Measurements from ENCODE around the gene GNAT1.

GNAT1 gene

DNA sequence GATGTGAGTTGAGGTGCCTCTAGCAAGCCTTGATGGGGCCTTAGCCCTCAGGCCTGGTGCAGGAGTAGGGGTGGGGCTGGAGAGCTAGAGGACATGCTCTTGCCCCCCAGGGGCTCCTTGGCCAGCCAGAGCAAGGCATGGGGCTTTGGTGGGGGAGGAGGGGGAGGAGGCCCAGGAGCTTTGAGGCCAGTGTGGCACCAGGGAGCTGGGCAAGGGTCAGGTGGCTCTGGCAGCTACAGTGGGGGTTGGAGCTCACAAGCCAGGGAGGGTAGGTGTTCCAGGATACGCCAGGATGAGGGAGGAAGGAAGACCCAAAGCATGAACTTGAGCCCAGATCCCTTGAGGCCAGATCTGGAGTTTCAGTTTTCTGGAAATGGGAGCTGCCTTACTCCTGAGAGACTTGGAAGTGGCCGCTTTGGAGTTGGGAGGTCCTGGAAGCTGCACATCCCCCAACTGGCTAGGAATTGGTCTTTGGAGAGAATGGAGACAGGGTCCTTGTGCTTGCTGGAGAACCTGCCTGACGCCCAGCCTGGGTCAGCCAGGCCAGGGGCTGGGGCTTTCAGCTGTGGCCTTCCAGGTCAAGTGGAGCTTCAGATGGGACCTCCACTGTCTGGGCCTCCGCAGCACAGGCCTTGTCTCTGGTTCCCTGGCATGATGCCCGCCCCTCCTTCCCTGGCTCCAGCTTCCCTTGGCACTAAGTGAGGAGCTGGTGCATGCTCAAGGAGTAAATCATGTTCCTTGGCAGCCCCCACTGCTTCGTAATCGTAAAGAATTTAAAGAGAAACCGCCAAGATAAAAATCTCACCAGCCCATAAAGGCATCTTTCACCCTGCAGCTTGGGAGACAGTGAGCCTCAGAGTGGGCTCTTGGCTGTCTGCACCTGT, 27.6 kb upstream of the GNAT1 start:
- DNase-seq (ENCODE audit: low read depth): no peak

DNA sequence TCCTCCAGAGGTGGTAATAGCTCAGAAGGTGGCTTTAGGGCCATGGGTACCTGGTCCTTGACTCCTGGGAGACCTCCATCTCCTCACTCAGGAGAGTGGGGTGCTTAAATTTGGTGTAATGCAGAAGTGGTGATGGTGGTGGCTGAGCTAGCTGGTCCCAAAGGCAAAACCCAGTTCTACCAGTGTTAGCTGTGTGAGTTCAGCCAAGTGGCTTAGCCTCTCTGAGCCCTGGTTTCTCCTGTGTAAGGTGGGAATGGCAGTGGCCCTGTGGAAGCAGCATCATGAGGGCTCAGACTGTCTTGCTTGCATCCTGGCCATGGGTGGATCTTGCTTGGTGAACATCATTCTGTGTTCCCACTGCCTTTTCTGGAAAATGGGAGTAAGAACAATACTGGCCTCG, 26.9 kb upstream of the GNAT1 start:
- DNase-seq (ENCODE audit: low read depth): no peak

DNA sequence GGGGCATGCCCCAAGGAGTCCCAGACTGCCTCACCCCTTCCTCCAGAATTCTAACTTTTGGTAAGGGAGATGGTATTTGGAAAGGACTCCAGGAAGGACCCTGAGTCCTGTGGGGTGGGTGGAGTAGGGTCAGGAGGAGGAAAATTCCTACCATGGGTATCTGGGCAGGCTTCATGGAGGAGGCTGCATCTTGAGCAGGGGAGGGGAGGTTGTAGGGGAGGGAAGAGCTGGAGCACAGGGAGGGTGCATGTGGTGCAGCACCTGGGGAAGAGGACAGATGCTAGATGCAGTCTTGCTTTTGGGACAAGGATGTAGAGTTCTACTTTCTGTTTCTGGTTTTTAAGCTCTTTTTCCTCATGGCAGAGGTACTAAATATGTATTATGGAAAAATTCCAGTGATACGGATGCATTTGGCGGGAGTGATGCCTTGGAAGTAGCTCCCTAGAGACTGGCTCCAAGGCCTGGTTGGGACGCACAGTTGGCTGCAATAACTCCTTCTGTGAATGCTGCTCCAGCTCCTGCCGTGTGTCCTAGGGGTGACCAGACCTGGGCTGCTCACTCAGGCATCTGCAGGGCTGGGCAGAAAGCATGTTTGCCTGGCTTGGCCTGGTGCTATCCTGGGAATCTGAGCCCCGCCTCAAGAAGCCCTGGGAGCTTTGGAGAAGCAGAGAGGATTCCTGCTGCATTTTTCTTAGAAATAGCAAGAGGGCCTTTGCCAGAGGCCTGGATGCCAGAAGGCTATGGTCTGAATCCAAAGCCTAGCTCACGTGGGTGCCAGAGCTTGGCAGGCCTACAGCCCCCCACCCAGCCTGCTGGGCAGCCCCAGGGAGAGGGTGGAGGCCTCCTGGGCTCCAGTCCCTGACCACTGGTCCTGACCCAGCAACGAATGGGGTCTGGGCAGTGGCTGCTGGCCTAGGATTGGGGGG, 26.2 kb upstream of the GNAT1 start:
- no peak for DNase-seq (ENCODE audit: low read depth)

DNA sequence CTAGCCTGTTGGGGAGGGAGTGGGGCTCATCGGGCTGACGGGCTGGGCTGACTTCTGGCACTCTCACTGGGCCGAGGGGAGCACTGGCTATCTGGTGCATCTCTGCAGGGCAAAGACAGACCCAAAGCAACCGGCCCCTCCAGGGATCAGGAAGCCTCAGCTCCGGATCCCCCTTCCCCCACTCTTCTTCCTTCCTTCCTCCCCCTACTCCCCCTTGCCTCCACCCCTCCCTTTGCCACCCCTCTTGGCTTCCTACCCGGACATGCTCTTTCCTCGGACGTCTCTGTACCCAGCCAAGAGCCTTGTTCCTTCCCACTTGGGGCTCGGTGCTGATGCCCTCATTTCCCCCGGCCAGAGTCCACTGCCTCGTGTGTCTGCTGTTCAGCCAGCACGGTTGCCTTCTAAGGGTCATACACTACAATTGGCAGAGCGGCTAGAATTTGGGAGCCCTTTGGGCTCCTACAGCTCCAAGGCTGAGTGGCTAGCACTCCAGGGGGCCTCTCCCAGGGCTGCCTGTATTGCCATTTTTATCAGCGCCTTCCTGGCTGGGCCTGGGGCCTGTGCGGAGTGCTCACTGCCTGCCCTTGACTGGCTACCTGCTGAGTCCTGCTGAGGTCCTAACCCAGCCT, 25.4 kb upstream of the GNAT1 start:
- no peak for DNase-seq (ENCODE audit: low read depth)

DNA sequence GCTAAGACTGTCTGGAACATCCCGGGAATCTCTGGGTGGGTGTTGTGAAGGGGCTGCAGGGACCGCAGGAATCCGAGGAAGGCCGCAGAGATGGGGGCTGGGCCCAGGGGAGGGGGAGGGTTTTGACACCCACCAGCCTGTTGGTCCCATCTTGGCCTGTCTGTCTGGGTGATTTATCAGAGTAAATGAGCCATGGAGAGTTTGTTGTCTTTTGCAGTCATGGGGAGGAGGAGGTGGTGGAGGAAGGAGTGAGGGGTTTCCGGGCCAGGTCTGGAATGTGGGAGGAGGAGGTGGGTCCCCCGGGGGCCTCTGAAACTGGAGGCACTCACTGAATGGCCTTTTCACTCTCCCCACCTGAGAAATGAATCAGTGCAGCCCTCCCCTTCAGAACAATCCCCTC, 24.8 kb upstream of the GNAT1 start:
- no peak for DNase-seq (ENCODE audit: low read depth)

DNA sequence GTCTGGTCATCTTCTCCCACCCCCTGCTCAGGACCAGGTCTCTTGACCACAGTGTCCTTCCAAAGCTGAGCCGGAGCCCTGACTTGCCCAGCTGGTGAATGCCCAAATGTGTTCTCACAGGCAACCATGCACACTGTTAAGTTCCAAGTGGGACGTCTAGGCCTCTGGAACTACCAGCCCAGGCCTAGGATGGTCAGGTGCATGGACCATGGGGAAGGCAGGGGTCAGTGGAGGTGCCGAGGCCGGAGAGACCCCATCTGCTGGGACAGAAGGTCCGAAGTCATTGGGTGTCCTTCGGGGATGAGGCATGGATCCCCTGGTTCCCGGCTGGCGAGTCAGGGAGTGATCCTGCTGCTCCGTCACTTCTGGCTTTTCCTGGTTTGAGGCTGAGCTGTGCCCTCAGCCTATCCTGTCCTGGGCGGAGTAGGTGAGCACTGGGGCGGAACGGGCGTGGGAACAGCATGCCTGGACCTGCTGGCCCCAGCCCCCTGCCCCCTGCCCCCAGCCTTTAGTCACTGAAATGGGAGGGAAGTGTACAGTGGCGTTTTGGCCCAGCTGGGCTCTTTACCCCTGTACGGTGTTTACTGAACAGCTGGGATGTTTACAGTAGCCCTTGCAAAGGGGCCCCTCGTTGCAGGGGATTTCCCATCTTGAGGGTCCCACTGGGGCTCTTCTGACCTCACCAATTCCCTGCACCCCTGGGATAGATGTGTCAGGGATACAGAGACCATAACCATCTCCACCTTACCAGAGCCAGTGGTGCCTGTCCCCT, 24.2 kb upstream of the GNAT1 start:
- no peak for DNase-seq (ENCODE audit: low read depth)

DNA sequence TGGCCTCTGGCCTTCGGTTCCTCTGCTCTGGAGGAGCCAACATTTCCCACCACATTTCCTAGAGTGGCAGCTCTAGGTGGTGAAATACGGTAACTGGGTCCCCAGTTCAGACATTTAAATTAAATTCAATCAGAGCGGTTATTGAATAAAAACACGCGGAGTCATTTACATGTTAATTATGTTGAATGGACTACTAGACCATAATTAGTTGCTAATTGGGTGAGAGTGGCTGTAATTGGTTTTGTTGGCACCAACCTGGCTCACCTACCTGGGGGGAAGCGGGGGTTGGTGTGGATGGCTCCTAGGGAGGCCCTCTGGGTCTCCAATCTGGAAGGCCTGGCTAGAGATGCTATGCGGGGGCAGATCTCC, 23.6 kb upstream of the GNAT1 start:
- DNase-seq (ENCODE audit: low read depth): no peak

DNA sequence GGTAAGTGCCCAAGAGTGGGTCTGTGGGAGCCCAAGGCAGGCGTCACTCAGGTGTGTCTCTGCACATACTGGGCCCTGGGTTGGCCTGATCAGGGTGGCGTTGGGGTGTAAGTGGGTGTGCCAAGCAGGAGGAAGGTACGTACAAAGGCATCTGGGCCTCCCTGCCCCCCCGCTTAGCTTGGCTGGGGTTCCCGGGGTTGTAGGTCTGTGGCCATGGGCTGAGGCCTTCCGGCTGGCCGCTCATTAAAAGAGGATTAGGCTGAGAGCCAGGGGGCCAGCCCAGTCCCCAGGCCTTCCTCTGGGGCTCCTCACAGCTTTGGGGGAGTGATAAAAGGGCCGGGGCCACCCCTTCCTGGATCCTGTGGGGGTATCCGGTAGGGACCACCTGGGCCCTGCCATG, 23.0 kb upstream of the GNAT1 start:
- DNase-seq (ENCODE audit: low read depth): no peak

DNA sequence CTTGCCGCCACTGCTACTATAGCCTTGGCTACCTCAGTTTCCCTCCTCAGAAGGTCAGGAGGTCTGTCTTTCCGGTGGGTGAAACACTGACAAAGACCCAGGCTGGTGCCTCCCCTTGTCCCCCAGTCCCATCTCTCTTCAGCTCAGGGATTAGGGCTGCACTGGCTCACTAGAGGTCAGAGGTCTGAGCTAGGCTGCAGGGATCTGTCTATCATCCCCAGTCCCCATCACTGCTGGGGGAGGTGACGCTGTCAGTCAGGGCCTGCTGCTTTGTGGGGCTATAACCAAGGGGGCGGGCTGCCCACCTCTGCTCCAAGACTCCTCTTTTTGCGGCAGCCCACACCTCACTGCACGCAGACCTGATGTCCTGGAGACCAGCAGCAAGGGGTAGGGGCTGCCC, 22.6 kb upstream of the GNAT1 start:
- DNase-seq (ENCODE audit: low read depth): no peak

DNA sequence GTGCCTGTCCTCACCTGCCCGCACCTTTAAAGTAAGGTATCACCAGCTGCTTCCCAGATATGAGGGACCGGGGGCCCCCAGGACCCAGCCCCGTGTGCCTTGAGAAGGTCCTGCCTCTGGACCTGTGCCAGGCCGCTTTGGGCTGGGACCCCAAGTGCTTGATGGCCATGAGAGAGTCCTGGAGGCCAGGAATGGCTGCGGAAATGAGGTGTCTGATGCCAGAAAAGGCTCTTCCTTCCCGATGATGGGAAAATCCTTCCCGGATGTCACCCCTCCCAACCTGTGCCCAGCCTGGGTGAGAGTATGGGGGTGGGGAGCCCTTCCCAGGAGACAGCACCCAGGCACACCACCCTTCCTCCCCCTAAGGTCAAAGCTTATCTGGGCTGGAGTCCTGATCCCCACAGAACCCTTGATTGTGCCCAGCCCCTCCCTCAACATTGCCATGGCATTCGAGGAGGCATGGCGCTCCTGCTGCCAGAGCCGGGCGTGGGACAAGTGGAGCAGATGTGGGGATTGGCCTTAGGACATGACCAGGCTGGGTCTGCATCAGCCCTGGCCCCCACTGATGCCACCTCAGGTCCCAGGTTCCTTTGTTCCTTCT, 22.1 kb upstream of the GNAT1 start:
- DNase-seq (ENCODE audit: low read depth): no peak

DNA sequence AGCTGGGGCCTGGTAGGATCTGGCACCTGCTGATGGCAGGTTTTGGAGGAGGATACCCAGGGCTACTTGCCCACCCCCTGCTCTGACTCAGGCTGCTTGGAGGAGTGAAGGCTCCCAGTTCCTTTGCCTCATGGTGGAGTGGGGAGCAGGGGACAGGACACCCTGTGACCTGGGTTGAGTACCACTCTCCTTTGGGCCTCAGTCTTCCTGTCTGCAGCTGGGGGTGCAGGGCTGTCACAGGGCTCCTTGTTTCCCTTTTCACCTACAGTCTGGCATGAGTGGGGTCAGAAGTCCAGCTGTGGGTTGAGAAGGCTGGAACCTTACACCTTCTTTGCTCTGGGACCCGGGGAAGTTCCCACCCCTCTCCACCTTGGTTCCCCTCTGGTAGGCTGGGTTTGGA, 21.6 kb upstream of the GNAT1 start:
- DNase-seq (ENCODE audit: low read depth): no peak

DNA sequence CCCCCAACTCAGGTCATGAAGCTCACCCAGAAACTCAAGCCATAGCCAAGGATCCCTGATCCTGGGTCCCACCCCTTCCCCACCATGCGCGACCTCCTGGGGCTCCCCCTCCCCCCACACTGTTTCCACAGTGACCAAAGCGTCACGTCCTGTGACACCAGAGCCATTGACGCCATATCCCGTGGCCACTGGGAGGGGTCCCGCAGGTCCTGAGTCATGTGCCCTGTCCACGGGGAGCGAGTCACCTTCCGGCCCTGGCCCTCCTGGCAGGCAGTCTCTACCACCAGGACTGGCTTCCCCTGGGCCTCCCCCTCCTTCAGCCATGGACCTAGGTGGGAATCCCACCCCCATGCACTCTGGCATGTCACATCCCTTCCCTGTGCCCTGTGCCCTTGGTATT, 20.7 kb upstream of the GNAT1 start:
- no peak for DNase-seq (ENCODE audit: low read depth)

DNA sequence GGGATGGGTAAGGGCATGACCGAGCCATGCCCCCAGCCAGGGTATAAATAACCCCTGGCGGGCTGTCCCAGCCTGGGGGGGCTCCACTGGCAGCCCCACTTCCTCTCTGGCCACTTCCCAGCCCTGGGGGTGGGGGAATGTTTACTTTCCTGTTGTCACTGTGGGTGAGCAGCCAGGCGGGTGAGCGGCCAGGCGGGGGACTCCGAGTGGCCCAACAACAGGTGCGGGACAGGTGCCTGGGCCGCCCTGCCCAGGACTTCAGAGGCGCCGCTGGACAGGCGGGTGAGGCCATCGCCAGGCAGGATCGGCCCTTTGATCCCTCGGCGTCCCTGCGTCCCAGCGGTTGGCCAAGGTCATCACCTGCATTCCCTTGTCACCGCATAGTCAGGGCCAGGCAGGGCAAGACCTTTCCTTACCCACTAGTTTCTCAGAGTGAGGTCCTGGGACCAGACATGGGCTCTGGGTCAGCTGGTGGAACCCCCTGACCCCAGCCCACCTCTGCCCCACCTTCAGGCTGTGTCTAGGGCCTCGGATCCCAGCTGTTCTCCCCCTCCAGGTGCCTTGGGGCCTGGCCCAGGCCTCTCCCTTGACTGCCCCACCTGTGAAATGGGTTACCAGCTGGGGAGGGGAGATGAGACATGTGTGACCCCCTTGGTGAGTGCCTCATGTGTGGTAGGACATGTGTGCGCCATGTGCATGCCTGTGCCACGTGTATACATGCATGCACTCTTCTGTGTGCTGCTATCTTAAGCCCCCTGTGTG, 19.7 kb upstream of the GNAT1 start:
- no peak for DNase-seq (ENCODE audit: low read depth)

DNA sequence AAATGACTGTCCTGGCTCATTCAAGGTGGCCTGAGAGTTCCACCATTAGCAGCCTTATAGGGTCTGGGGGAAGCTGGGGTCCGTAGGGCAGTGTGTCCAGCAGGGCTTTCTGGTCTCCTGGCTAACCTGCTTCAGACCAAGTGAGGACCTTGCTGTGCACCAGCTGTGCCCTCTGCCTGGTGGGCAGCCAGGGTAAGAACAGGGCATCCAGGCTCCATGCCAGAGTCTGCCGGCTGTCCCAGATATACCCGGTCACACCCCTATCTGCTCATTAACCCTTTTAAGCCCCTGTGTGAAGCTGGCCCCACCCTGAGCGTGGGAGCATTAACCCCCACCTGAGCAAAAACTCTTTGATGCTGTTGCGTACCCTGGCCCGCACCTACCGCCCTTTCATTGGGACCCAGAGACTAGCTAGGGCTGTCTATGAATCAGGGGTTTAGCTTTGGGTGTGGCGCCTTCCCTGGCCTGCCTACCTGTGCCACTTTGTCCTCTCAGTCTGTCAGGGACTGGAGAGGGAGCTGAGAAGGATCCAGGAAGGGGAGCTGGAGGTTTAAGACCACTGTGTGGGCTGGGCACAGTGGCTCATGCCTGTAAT, 18.7 kb upstream of the GNAT1 start:
- no peak for DNase-seq (ENCODE audit: low read depth)

DNA sequence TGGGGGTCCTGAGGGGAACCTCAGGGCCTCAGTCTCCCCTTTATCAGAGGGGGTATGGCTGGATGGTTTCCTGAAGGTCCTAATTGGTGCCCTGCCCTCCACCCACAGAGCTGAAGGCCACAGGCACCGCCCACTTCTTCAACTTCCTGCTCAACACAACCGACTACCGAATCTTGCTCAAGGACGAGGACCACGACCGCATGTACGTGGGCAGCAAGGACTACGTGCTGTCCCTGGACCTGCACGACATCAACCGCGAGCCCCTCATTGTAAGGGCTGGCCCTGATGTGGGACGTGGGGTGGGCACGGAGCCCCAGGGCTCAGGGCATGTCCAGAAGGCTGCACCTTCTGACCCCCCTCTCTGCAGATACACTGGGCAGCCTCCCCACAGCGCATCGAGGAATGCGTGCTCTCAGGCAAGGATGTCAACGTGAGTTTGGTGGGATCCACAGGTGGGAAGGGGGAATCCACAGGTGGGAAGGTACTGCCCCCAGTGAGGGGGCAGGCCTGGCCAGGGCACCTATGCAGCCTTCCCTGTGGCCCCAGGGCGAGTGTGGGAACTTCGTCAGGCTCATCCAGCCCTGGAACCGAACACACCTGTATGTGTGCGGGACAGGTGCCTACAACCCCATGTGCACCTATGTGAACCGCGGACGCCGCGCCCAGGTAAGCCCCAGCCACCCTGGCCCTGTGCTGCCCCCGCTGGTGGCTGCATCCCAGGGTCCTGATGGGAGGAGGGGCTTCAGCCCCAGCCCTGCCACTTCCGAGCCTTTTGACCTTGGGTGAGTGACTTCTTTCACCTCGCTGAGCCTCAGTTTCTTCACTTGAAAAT, 17.5 kb upstream of the GNAT1 start:
- no peak for DNase-seq (ENCODE audit: low read depth)

DNA sequence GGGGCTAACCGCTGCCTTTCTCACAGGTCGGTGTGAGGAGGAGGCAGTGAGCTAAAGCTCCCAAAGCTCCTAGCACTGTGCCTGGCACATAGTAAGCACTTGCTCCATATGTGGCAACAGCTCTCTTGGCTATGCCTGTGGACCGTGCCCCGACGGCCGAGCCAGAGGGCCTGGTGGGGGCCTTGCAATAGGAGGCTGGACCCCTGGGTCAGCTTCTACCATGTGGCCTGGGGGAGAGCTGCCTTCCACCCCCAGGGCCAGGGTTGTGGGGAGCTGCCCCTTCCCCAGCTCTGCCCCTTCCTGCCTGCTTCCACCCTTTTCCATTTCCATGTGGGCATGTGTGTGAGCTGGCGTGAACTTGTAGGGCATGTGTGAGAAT, 16.9 kb upstream of the GNAT1 start:
- no peak for DNase-seq (ENCODE audit: low read depth)

DNA sequence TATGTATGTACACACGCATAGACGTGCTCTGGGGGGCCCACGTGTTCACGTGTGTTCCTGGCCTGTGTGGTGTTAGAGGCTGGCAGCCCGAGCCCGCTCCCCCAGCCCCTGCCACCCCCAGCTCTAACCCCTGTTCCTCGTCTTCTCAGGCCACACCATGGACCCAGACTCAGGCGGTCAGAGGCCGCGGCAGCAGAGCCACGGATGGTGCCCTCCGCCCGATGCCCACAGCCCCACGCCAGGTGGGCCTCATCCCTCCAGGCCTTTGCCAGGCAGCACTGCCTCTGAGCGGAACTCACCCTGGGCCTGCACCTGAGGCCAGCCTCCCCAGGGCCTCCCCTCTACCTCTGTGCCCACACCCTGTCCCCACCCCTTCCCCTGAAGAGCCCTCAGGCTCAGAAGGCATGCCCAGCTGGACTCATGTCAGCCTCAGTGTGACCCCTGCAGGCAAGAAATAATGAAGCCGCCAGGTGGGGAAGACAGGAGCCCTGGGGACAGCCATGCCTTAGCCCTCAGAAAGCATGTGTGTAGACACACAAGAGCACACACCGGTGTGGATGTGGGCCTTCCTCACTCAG, 16.4 kb upstream of the GNAT1 start:
- no peak for DNase-seq (ENCODE audit: low read depth)

DNA sequence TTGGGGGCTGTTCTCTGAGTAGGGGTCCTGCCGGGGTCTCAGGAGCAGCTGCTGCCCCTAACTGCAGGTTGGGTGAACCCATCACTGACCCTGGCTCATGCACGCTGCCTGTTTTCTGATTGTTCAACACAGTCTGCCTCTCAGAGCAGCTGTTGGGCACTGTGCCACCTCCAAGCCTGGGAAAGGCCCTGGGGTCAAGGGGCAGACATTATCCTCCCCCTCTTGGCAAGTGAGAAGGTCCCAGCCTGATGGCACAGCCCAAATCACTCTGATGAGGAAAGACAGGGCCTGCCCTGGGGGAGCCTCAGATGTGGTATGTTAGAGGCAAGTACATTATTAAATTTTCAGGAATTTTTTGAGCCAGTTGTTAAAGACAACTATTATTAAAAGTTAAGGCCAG, 14.1 kb upstream of the GNAT1 start:
- no peak for DNase-seq (ENCODE audit: low read depth)

DNA sequence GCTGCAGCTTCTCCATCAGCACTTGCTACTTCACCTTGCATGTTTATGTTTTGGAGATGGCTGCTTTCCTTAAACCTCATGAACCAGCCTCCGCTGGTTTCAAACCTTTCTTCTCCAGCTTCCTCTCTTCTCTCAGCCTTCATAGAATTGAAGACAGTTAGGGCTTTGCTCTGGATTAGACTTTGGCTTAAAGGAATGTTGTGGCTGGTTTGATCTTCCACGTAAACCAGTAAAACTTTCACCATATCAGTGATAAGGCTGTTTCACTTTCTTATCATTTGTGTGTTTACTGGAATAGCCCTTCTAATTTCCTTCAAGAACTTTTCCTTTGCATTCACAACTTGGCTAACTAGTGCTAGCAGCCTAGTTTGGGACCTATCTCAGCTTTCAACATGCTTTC, 11.7 kb upstream of the GNAT1 start:
- no peak for DNase-seq (ENCODE audit: low read depth)
